ENCODE results near the gene CCDC127.

The CCDC127 gene

DNA sequence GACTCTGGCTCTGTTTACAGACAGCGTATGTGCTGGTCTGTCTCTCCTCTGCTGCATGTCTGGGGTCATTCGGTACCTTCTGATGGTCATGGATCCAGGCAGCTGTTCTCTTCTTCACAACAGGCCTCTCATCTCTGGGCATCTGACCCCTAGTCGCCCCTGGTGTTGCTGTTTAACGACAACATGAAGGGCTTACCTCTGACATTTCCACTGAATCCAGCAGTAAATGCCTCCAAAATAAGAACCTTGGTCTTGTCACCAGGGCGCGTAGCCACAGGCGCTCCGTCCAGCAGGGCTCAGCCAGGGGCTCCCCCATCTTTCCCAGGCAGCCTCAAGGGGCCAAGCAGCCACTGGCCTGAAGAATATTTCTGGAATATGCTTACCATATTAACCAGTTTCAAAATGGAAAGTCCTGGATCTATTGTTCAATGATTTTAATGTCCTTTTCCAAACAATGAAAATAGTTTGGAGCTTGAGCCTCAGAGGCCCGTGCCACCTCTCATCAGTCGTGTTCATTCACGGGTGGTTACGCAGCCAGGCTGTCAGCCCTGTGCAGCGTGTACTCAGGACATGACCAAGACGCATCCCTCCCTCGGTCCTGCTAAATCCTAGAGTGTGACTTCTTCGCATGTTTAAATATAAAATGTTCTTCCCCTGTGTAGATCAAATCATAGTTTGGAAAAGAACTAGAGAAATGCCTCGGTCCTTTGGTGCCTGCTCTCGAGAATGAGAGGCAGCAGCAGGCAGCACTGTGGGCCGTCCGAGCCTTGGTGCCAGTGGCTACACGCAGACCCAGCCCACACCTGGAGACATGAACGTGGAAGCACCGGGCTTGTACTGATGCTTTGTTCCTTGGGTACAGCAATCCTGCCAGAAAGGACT, 56.8 kb downstream of the CCDC127 start:
- Histone ChIP-seq H3K79me2 (ENCODE audit: insufficient read depth, low read length) (no peaks in the 10 kb centered on the region), H3K27me3 (ENCODE audit: insufficient read depth, low read length, poor library complexity) (no peaks in the 10 kb centered on the region), H3K4me3 (ENCODE audit: low read depth in 1 of 2, low read length in 2 of 2) (no peak overlapping the region), H3K9me3 (ENCODE audit: insufficient read depth, low read length, severe bottlenecking) (no peaks in the 10 kb centered on the region), H3K36me3 (ENCODE audit: insufficient read depth, low read length) (no peaks in the 10 kb centered on the region), H4K20me1 (ENCODE audit: insufficient read depth, low read length) (no peaks in the 10 kb centered on the region; the same call in 1 of the 2 replicates), H3K9ac (ENCODE audit: low read depth, low read length) (no peak overlapping the region), H3K27ac (ENCODE audit: low read length) (no peak overlapping the region), H3K4me2 (ENCODE audit: insufficient read depth, low read length) (no peak overlapping the region), H3K4me1 (ENCODE audit: insufficient read depth, low read length) (no peaks in the 10 kb centered on the region), H2AFZ (ENCODE audit: low read depth, low read length) (no peak overlapping the region)
- DNase-seq: no peak
- TF ChIP-seq, protein P1, sequence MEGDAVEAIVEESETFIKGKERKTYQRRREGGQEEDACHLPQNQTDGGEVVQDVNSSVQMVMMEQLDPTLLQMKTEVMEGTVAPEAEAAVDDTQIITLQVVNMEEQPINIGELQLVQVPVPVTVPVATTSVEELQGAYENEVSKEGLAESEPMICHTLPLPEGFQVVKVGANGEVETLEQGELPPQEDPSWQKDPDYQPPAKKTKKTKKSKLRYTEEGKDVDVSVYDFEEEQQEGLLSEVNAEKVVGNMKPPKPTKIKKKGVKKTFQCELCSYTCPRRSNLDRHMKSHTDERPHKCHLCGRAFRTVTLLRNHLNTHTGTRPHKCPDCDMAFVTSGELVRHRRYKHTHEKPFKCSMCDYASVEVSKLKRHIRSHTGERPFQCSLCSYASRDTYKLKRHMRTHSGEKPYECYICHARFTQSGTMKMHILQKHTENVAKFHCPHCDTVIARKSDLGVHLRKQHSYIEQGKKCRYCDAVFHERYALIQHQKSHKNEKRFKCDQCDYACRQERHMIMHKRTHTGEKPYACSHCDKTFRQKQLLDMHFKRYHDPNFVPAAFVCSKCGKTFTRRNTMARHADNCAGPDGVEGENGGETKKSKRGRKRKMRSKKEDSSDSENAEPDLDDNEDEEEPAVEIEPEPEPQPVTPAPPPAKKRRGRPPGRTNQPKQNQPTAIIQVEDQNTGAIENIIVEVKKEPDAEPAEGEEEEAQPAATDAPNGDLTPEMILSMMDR (IDR thresholded peaks at IDR 0.05; ENCODE audit: borderline replicate concordance, extremely low read depth, low read length, poor library complexity, severe bottlenecking): no peak
- TF ChIP-seq EZH2 (IDR thresholded peaks at IDR 0.05; ENCODE audit: borderline replicate concordance, low read depth, low read length, severe bottlenecking): no peak
- ATAC-seq (ENCODE audit: insufficient read depth, low read depth): no peak

DNA sequence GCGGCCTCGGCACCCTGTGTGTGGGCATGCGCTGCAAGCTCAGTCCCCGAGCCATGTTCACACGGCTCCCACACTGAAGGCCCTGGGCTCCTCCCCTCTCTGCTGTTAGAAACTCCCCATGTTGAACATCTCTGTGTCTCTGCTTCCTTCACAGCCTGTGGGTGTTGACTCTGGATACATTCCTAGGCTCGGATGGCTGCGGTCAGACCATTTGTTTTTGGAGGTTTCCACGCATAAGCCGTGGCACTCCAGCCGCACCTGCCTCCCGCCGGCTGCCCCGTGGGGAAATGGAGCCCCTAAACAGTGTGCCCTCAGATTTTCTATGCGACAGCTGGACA, 57.8 kb downstream of the CCDC127 start:
- ATAC-seq (ENCODE audit: insufficient read depth, low read depth) (no peak), DNase-seq (no peak)
- Histone ChIP-seq H4K20me1 (ENCODE audit: insufficient read depth, low read length) (no peaks in the 10 kb centered on the region; the same call in 1 of the 2 replicates), H3K36me3 (ENCODE audit: insufficient read depth, low read length) (no peaks in the 10 kb centered on the region), H3K4me1 (ENCODE audit: insufficient read depth, low read length) (no peaks in the 10 kb centered on the region), H3K27me3 (ENCODE audit: insufficient read depth, low read length, poor library complexity) (no peaks in the 10 kb centered on the region), H2AFZ (ENCODE audit: low read depth, low read length) (no peak overlapping the region), H3K9me3 (ENCODE audit: insufficient read depth, low read length, severe bottlenecking) (no peaks in the 10 kb centered on the region), H3K9ac (ENCODE audit: low read depth, low read length) (no peak overlapping the region), H3K27ac (ENCODE audit: low read length) (no peak overlapping the region), H3K4me3 (ENCODE audit: low read depth in 1 of 2, low read length in 2 of 2) (no peak overlapping the region), H3K79me2 (ENCODE audit: insufficient read depth, low read length) (no peaks in the 10 kb centered on the region), H3K4me2 (ENCODE audit: insufficient read depth, low read length) (no peak overlapping the region)
- TF ChIP-seq, protein P1 (IDR thresholded peaks at IDR 0.05; ENCODE audit: borderline replicate concordance, extremely low read depth, low read length, poor library complexity, severe bottlenecking): no peak
- no peak for TF ChIP-seq EZH2 (IDR thresholded peaks at IDR 0.05; ENCODE audit: borderline replicate concordance, low read depth, low read length, severe bottlenecking)

DNA sequence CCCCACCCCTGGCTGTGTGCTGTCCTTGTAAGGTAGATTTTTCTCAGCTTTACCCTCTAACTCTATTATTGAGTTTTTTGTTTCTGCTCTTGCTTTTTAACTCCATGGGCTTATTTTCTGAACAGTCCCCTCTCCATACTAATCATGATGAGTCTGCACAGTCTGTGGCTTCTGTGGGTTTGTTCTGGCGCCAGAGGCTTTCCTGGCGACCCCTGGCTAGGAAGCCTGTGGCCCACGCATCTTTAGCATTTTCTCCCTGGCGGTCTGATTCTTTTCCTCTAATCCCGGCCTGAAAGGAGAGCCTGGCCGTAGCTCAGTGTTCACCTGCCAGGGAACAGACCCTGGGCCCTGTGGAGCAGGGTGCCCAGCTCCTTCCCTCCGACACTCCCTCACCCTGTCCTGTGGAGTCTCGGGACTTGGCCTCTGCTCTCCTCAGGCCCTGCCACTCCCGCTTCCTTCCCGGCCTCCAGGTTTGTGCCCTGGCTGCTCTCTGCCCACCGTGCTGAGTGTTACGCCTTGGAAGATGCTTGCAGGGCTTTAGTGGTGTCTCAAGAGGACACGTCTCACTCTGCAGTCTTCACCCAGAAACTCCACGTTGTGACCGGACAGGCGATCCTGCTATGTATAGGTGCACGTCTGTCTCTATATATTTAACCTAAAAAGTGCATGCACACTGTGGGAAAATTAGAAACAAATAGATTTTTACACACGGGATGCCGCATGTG, 58.3 kb downstream of the CCDC127 start:
- Histone ChIP-seq H3K27me3 (ENCODE audit: insufficient read depth, low read length, poor library complexity) (peaks cover 2% of the 10 kb centered on the region), H3K4me1 (ENCODE audit: insufficient read depth, low read length) (no peaks in the 10 kb centered on the region), H4K20me1 (ENCODE audit: insufficient read depth, low read length) (no peaks in the 10 kb centered on the region; the same call in 1 of the 2 replicates), H2AFZ (ENCODE audit: low read depth, low read length) (no peak overlapping the region), H3K4me2 (ENCODE audit: insufficient read depth, low read length) (no peak overlapping the region), H3K36me3 (ENCODE audit: insufficient read depth, low read length) (no peaks in the 10 kb centered on the region), H3K9me3 (ENCODE audit: insufficient read depth, low read length, severe bottlenecking) (no peaks in the 10 kb centered on the region), H3K79me2 (ENCODE audit: insufficient read depth, low read length) (no peaks in the 10 kb centered on the region), H3K4me3 (ENCODE audit: low read depth in 1 of 2, low read length in 2 of 2) (no peak overlapping the region), H3K9ac (ENCODE audit: low read depth, low read length) (no peak overlapping the region), H3K27ac (ENCODE audit: low read length) (no peak overlapping the region)
- no peak for DNase-seq
- no peak for ATAC-seq (ENCODE audit: insufficient read depth, low read depth)
- TF ChIP-seq, protein P1 (IDR thresholded peaks at IDR 0.05; ENCODE audit: borderline replicate concordance, extremely low read depth, low read length, poor library complexity, severe bottlenecking): no peak
- no peak for TF ChIP-seq EZH2 (IDR thresholded peaks at IDR 0.05; ENCODE audit: borderline replicate concordance, low read depth, low read length, severe bottlenecking)
